ENCODE results near the gene C1QTNF1. TPM values are rescaled to one million over a fixed set of nuclear protein-coding genes. Genes with fewer than 3 reads are reported as not detected.

C1QTNF1 gene
- total RNA-seq, 2 donors from 2014 or later: 377 to 765 TPM

DNA sequence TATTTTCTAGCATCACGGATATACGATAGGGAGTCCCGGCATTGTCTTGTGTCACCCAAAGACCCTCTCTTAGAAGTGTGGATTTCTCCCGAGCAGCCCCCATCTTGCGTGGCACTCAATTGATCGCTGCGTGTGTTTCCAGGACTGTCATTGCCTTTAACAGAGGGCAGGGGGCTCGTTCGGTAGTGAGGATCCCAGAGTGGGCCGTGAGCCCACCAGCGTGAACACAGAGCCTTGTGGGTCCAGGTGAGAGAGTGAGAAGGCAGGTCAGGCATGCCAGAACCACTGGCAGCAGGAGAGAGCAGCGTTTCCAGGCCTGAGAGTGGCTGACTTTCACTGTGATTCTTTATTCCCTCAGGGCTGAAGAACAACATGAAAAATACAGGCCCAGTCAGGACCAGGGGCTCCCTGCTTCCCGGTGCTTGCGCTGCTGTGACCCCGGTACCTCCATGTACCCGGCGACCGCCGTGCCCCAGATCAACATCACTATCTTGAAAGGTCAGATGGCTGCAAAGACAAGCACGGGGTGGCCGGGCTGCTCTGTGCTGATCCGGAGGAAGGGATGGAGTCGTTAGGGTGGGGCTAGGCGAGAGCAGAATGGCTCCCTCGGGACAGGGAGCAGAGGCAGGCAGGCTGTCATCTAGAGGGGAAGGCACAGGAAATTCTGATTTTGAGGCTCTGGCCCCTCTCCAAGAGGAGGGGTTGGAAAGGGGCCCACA is 22.4 kb downstream of the C1QTNF1 start:
- ATAC-seq: peak; percentile 58 to 61
- intact Hi-C loops (cut with DNase I): loop anchor here in 1 of 2 donors (5.0 kb wide), 1 partner anchor 36 kb away; no protein-coding TSS in a partner anchor
- DNase-seq: peak; percentile 50

DNA sequence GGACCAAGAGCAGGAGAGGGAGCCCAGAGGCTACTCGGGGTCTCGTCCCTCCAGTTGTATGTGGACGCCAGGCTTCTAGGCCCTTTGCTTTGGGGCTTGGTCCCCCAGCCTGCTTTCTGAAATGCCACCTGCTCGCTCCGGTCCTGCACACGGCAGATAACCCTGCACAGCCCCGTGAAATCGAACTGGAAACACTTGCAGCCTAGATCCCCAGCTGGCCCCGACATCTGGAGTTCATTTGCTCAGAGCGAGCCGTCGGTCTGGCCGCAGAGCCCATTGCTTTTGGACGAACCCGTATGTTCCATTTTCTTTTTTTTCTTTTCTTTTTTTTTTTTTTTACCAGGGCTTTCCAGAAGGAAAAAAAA is 22.9 kb downstream of the C1QTNF1 start:
- DNase-seq: peak; percentile 41
- ATAC-seq: peak; percentile 34 to 60
- intact Hi-C loops (cut with DNase I): loop anchor here in 1 of 2 donors (5.0 kb wide), 1 partner anchor 35 kb away; no protein-coding TSS in a partner anchor

DNA sequence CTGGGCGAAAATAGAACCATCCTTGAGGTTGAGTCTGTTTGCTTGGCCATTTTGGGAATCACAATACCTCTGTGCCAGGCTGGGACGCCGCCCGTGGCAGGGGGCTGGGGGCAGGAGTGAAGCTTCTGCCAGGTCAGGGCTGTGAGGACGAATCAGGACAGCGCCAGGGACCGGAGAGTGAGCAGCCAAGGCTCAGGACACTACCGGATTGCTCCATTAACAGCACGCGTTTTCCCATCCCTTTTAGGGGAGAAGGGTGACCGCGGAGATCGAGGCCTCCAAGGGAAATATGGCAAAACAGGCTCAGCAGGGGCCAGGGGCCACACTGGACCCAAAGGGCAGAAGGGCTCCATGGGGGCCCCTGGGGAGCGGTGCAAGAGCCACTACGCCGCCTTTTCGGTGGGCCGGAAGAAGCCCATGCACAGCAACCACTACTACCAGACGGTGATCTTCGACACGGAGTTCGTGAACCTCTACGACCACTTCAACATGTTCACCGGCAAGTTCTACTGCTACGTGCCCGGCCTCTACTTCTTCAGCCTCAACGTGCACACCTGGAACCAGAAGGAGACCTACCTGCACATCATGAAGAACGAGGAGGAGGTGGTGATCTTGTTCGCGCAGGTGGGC is 23.4 kb downstream of the C1QTNF1 start:
- intact Hi-C loops (cut with DNase I): loop anchor here in 1 of 2 donors (5.0 kb wide), 1 partner anchor 35 kb away; no protein-coding TSS in a partner anchor
- ATAC-seq (peak; percentile 2 to 32), DNase-seq (no peak)

DNA sequence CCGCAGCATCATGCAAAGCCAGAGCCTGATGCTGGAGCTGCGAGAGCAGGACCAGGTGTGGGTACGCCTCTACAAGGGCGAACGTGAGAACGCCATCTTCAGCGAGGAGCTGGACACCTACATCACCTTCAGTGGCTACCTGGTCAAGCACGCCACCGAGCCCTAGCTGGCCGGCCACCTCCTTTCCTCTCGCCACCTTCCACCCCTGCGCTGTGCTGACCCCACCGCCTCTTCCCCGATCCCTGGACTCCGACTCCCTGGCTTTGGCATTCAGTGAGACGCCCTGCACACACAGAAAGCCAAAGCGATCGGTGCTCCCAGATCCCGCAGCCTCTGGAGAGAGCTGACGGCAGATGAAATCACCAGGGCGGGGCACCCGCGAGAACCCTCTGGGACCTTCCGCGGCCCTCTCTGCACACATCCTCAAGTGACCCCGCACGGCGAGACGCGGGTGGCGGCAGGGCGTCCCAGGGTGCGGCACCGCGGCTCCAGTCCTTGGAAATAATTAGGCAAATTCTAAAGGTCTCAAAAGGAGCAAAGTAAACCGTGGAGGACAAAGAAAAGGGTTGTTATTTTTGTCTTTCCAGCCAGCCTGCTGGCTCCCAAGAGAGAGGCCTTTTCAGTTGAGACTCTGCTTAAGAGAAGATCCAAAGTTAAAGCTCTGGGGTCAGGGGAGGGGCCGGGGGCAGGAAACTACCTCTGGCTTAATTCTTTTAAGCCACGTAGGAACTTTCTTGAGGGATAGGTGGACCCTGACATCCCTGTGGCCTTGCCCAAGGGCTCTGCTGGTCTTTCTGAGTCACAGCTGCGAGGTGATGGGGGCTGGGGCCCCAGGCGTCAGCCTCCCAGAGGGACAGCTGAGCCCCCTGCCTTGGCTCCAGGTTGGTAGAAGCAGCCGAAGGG is 24.2 kb downstream of the C1QTNF1 start:
- no peak for ATAC-seq
- peak; percentile 47 for DNase-seq
- intact Hi-C loops (cut with DNase I): loop anchor here in 1 of 2 donors (5.0 kb wide), 1 partner anchor 34 kb away; no protein-coding TSS in a partner anchor

DNA sequence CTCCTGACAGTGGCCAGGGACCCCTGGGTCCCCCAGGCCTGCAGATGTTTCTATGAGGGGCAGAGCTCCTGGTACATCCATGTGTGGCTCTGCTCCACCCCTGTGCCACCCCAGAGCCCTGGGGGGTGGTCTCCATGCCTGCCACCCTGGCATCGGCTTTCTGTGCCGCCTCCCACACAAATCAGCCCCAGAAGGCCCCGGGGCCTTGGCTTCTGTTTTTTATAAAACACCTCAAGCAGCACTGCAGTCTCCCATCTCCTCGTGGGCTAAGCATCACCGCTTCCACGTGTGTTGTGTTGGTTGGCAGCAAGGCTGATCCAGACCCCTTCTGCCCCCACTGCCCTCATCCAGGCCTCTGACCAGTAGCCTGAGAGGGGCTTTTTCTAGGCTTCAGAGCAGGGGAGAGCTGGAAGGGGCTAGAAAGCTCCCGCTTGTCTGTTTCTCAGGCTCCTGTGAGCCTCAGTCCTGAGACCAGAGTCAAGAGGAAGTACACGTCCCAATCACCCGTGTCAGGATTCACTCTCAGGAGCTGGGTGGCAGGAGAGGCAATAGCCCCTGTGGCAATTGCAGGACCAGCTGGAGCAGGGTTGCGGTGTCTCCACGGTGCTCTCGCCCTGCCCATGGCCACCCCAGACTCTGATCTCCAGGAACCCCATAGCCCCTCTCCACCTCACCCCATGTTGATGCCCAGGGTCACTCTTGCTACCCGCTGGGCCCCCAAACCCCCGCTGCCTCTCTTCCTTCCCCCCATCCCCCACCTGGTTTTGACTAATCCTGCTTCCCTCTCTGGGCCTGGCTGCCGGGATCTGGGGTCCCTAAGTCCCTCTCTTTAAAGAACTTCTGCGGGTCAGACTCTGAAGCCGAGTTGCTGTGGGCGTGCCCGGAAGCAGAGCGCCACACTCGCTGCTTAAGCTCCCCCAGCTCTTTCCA is 25.1 kb downstream of the C1QTNF1 start:
- no peak for ATAC-seq

DNA sequence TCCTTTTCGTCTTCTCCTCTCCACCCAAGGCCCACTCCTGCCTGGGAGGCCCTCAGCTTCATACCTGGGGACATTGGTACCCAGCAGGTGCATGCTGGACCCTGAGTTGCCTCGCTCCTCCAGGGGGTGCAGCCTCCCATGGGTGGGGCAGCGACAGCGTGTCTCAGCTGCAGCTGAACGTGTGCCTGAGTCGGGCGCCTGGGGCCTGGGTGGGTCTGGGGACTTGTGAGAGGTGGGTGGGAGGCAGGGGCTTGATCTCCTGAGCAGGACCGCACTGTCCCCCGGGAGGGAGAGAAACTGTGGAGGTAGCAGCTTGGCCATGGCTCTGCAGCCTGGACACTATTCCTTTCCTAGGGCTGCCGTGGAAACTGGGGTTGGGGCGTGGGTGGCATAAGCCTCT is 25.9 kb downstream of the C1QTNF1 start:
- ATAC-seq (no peak), DNase-seq (no peak)
- intact Hi-C loops (cut with DNase I): loop anchor here in 1 of 2 donors (5.0 kb wide), 1 partner anchor 32 kb away; no protein-coding TSS in a partner anchor

More for the DNA sequence above, 25.1 kb downstream of the C1QTNF1 start:
- intact Hi-C loops (cut with DNase I): loop anchor here in 1 of 2 donors (5.0 kb wide), 1 partner anchor 33 kb away; no protein-coding TSS in a partner anchor
- DNase-seq: no peak

DNA sequence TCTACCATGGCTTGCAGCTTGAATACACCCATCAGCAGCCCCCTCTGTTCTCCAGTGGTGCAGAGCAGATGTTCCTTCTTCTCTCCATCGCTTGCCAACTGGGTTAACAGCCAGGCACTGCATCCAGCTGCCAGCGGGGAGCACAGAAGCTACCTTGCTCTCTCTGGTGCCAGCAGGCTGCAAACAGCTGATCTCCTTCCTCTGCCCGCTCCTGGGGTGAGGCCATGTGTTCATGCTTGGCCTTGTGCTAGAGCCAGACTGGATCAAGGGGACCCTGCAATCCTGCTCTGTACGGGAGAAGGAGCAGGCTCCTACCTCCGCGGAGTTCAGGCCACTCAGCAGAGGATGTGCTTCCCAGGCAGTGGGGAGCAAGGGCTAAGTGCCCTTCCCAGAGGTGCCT is 26.6 kb downstream of the C1QTNF1 start:
- DNase-seq (no peak), ATAC-seq (no peak)
- intact Hi-C loops (cut with DNase I): no loop called here

DNA sequence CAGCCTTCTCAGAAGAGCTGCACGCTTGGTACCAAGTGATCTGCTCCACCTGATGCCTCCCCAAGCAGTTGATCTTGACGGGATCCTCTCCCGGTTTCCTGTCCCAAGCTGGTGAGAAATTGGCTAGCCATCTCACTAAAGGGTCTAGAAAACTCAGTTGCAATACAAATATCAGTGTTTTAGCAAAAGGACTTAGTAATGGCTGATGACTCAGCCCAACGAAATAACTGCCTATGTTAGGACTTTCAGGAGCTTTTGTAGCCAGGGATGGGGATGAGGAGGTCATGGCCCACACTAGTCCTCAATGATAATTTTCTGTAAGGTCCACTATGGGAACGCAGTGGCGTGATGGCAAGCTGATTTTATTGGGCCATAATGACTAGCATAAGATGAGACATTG is 27.3 kb downstream of the C1QTNF1 start:
- intact Hi-C loops (cut with DNase I): no loop called here
- DNase-seq (no peak), ATAC-seq (no peak)

DNA sequence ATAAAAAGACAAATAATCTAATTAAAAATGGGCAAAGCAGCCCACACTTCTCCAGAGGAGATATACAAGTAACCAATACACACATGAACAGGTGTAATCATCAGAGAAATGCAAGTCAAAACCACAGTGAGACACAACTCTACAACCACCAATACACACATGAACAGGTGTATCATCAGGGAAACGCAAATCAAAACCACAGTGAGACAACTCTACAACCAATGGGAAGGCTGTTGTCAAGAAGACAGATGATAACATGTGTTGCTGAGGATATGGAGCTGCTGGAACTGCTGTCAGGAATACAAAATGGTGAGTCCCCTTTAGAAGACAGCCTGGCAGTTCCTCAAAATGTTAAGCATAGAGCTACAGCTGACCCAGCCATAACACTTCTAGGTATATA is 28.2 kb downstream of the C1QTNF1 start:
- no peak for ATAC-seq
- intact Hi-C loops (cut with DNase I): no loop called here
- DNase-seq: no peak

DNA sequence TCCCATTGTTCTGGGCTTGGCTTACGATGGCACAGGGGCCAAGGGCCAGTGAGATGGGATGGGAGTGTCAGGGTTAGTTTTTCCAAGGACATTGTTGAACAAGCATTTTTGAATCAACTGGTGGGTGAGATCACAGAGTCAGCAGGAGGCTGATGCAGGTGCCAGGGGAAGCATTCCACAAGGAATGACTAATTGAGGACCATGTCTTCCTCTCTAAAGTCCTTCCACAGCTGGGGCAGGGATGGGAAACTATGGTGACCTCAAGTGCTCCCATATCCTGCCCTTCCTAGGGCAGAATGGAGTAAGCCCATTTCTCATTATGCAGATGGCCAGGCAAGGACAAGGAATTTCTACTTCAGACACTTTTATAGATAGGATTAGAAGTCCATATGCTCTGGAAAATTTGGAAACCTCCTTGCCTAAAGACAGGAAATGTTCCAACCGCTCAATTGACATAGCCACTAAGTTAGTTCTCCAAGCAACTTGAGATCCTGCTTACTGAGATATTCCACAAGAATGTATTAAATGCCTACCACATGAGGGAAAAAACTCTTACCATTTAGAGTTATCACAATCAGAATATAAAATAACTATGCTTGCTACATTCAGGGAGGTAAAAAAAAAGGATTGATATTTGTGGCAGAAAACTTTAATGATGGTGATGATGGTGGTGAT is 29.4 kb downstream of the C1QTNF1 start:
- intact Hi-C loops (cut with DNase I): no loop called here
- no peak for DNase-seq

DNA sequence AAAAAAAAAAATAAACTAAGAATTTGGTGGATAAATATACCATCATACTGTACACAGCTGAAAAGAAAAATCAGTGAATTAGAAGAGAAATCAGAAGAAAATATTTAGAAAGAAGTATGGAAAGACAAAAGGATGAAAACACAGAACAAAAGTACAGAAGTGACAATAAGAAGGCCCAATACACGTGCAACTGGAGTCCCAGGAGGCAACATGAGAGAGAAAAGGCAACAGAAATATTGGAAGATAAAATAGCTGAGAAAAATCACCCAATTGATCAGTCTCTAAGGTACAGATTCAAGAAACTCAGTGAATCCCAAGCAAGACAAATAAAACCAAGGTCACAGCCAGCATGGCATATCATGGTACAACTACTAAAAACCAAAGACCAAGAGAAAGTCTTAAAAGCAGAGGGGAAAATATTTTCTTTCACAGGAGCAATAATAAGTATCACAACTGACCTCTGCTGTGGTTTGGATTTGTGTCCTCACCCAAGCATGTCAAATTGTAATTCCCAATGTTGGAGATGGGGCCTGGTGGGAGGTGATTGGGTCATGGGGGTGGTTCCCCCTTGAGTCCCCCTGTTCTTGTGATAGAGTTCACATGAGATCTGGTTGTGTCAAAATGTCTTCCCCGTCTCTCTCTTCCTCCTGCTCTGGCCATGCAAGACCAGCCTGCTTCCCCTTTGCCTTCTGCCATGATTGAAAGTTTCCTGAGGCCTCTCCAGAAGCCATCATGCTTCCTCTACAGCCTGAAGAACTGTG is 30.4 kb downstream of the C1QTNF1 start:
- DNase-seq: no peak
- intact Hi-C loops (cut with DNase I): no loop called here
- no peak for ATAC-seq

More for the DNA sequence above, 29.4 kb downstream of the C1QTNF1 start:
- peak in 1 of 2 donors; percentile 24 for ATAC-seq

DNA sequence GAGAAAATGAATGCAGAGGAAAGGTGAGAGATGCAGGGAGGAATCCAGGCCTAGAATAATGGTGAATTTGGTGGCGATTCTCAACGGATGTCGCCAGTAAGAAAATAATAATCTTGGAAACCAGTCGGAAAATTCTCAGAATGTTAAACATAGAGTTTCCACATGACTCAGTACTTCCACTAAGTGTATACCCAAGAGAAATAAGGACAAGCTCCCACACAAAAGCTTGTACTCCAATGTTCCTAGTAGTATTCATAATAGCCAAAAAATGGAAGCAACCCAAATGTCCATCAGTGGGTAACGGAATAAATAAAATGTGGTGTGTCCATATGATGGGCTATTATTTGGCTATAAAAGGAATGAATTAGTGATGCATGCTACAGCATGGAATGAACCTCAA is 31.2 kb downstream of the C1QTNF1 start:
- no peak for DNase-seq
- ATAC-seq: no peak
- intact Hi-C loops (cut with DNase I): no loop called here

DNA sequence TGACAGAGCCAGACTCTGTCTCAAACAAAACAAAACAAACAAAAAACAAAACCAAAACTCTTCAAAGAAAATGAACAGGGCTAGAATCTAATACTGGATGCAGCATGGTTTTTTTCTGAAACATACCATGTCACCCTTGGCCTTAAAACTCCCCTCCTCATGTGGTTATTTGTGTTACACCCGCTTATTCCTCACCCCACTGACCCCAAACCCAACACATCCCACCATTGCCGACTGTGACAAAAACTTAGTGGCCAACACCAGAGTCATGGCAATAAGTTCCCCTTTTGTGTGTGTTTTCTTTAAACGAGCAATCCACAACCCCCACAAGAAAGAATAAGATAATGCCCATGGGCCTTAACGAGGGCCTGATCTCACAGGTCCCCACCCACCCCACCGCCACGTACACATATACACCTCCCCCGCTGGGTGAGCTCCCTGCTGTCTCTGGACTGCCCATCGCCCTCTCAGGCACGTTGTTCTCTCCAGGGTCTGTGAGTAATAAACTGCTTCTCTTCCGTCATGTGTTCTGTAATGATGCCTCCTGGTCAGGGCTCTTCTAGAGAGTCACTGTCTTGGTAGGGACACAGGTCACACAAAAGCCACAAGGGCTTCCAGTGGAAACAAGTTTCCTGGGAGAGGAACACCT is 33.9 kb downstream of the C1QTNF1 start:
- no peak for ATAC-seq
- DNase-seq: no peak
- intact Hi-C loops (cut with DNase I): no loop called here

DNA sequence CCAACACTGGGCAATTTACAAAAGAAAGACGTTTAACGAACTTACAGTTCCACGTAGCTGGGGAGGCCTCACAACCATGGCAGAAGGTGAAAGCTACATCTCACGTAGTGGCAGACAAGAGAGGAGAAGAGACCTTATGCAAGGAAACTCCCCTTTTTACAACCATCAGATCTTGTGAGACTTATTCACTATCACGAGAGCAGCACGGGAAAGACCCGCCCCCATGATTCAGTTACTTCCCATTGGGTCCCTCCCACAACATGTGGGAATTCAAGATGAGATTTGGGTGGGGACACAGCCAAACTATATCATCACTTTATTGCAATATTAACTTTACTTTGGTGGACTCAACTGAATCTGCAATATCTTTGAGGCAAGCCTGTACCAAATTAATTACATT is 38.7 kb downstream of the C1QTNF1 start:
- intact Hi-C loops (cut with DNase I): no loop called here
- ATAC-seq: no peak
- no peak for DNase-seq

DNA sequence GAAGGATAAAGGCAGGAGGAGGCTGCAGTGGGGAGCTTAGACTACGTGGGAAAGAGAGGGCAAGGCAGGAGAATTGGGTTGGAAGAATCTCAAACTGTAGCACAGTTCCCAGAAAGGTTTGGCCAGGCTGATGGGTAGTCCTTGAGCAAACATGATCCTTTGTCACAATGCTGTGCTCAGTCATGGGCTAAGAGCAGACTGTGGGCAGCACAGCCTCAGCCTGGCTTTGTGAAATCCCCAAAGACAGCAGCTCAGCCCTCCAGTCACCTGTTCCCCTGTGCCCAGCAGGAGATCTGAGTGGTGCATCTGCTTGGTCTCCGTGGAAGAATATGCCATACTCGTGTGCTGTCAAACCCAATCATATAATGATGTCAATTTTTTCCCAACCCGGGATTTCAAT is 40.1 kb downstream of the C1QTNF1 start:
- DNase-seq: no peak

DNA sequence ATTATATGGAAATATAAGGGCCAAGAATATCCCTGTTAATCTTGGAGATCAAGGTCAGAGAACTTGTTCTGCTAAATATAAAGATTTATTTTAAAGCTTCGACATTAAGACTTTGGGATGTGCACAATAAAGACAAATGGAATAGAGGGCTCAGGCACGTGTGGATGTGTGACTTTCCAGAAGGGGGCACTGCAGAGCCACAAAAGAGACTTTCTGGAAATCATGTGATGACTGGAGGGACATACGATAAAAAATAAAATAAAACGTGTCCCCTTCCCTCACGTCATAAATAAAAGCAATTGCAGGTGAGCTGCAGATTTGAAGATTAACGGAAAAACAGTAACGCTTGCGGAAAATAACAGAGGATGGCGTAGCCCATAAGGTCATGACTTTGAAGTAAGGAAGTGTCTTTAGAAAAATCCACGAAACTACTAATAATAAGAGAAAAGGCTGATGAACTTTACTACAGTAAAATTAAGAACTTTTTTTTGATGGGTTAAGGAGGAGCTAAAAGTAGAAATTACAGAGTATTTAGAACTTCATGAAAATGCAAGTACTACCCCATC is 41.2 kb downstream of the C1QTNF1 start:
- peak; percentile 56 for DNase-seq
- peak in 1 of 2 donors; percentile 44 for ATAC-seq
- intact Hi-C loops (cut with DNase I): no loop called here

More for the DNA sequence above, 40.1 kb downstream of the C1QTNF1 start:
- intact Hi-C loops (cut with DNase I): no loop called here
- peak in 1 of 2 donors; percentile 44 for ATAC-seq

Measured in left cardiac atrium (tissue), 4 donors.